Loucy (cell line): ENCODE data around the gene TOGARAM2.

Source experiments
- H2AFZ ChIP-seq: fragments of 200-600 bp; sonication (generic); 2 replicates; pipeline ENCODE4 v1.6.0; 2016; ENCODE audit warnings: antibody characterized with exemption, mild to moderate bottlenecking, low read length, moderate library complexity
- H3F3A ChIP-seq: fragments of 200-600 bp; 2 replicates; pipeline ENCODE4 v1.6.0; 2016; ENCODE audit warnings: antibody characterized with exemption, low read depth, mild to moderate bottlenecking
- H3K27me3 ChIP-seq: fragments of 200-600 bp; sonication (generic); 2 replicates; pipeline ENCODE4 v1.6.1; 2014; ENCODE audit warnings: low read length, mild to moderate bottlenecking; ENCODE audit not compliant: insufficient read depth, poor library complexity, severe bottlenecking
- H3K36me3 ChIP-seq: fragments of 200-600 bp; sonication (generic); 2 replicates; pipeline ENCODE4 v1.6.1; 2016; ENCODE audit warnings: low read length; ENCODE audit not compliant: insufficient read depth
- H3K4me1 ChIP-seq: fragments of 200-600 bp; sonication (generic); 2 replicates; pipeline ENCODE4 v1.5.1; 2014; ENCODE audit warnings: low read length, mild to moderate bottlenecking; ENCODE audit not compliant: insufficient read depth, poor library complexity, severe bottlenecking
- H3K4me2 ChIP-seq: fragments of 200-600 bp; sonication (generic); 2 replicates; pipeline ENCODE4 v1.6.0; 2014; ENCODE audit warnings: antibody characterized with exemption, low read length, low read depth, mild to moderate bottlenecking; ENCODE audit not compliant: poor library complexity, severe bottlenecking
- H3K4me3 ChIP-seq: fragments of 200-600 bp; sonication (generic); 2 replicates; pipeline ENCODE4 v1.5.1; 2014; ENCODE audit warnings: low read length, mild to moderate bottlenecking, mixed read lengths; ENCODE audit not compliant: poor library complexity, severe bottlenecking
- H3K79me2 ChIP-seq: fragments of 200-600 bp; sonication (generic); 2 replicates; pipeline ENCODE4 v1.6.1; 2014; ENCODE audit warnings: low read length; ENCODE audit not compliant: insufficient read depth
- H3K9ac ChIP-seq: fragments of 200-600 bp; sonication (generic); 2 replicates; pipeline ENCODE4 v1.6.0; 2014; ENCODE audit warnings: mild to moderate bottlenecking, low read depth, low read length, moderate library complexity; ENCODE audit not compliant: poor library complexity, severe bottlenecking
- H3K9me2 ChIP-seq: fragments of 200-600 bp; sonication (generic); replicated peaks from 2 replicates; pipeline ENCODE4 v1.6.1; 2016; ENCODE audit warnings: low read depth, low read length, mixed read lengths
- H3K9me3 ChIP-seq: fragments of 200-600 bp; sonication (generic); 2 replicates; pipeline ENCODE4 v1.6.1; 2014; ENCODE audit warnings: mild to moderate bottlenecking, antibody characterized with exemption, low read length, low read depth; ENCODE audit not compliant: insufficient read depth
- H4K20me1 ChIP-seq: fragments of 200-600 bp; sonication (generic); 2 replicates; pipeline ENCODE4 v1.6.0; 2014; ENCODE audit warnings: antibody characterized with exemption, low read length, mild to moderate bottlenecking; ENCODE audit not compliant: insufficient read depth, poor library complexity, severe bottlenecking
- CTCF ChIP-seq: fragments of 200-600 bp; sonication (generic); conservative IDR thresholded peaks from 2 replicates; pipeline ENCODE4 v1.5.1; 2014; ENCODE audit warnings: mild to moderate bottlenecking, antibody characterized with exemption, low read length
- EZH2phosphoT487 ChIP-seq: fragments of 200-600 bp; IDR thresholded peaks from 2 replicates; pipeline ENCODE4 v1.6.1; 2018; ENCODE audit warnings: antibody characterized with exemption, mild to moderate bottlenecking, moderate library complexity, borderline replicate concordance

TOGARAM2 gene

GRCh38 chr2:28956890-28957289, 24.2 kb upstream of the TOGARAM2 start:
- Histone ChIP-seq H3K9me2 (no peaks in the 10 kb centered on the region), H3K9me3 (no peaks in the 10 kb centered on the region), H2AFZ (peak overlapping the region; percentile 57), H3F3A (no peaks in the 10 kb centered on the region), H3K9ac (no peak overlapping the region), H3K27me3 (no peaks in the 10 kb centered on the region), H3K4me2 (peak overlapping the region; percentile 70), H3K79me2 (no peaks in the 10 kb centered on the region), H3K4me3 (peak overlapping the region; percentile 60), H4K20me1 (no peaks in the 10 kb centered on the region), H3K36me3 (no peaks in the 10 kb centered on the region), H3K4me1 (no peaks in the 10 kb centered on the region)
- no peak for TF ChIP-seq EZH2phosphoT487
- peak; percentile 52 for TF ChIP-seq CTCF

GRCh38 chr2:28958689-28959088, 22.4 kb upstream of the TOGARAM2 start:
- Histone ChIP-seq H3K9me3 (no peaks in the 10 kb centered on the region), H4K20me1 (no peaks in the 10 kb centered on the region), H2AFZ (peak overlapping the region; percentile 25; the same call in 1 of the 2 replicates), H3K9me2 (no peaks in the 10 kb centered on the region), H3K36me3 (no peaks in the 10 kb centered on the region), H3K4me3 (no peak overlapping the region), H3K4me1 (no peaks in the 10 kb centered on the region), H3K9ac (no peak overlapping the region), H3K79me2 (no peaks in the 10 kb centered on the region), H3K27me3 (no peaks in the 10 kb centered on the region), H3F3A (no peaks in the 10 kb centered on the region), H3K4me2 (no peak overlapping the region)
- peak; percentile 75 for TF ChIP-seq CTCF
- no peak for TF ChIP-seq EZH2phosphoT487

GRCh38 chr2:28960401-28960800, 20.7 kb upstream of the TOGARAM2 start:
- no peaks in the 10 kb centered on the region for H3K9me3 ChIP-seq
- H3K9me2 ChIP-seq: no peaks in the 10 kb centered on the region
- H4K20me1 ChIP-seq: no peaks in the 10 kb centered on the region
- no peaks in the 10 kb centered on the region for H3K27me3 ChIP-seq
- H3F3A ChIP-seq: no peaks in the 10 kb centered on the region
- H3K4me3 ChIP-seq: no peak overlapping the region
- H2AFZ ChIP-seq: no peak overlapping the region
- no peaks in the 10 kb centered on the region for H3K79me2 ChIP-seq
- H3K4me1 ChIP-seq: no peaks in the 10 kb centered on the region
- TF ChIP-seq EZH2phosphoT487: no peak
- no peak for TF ChIP-seq CTCF
- no peak overlapping the region for H3K9ac ChIP-seq
- no peaks in the 10 kb centered on the region for H3K36me3 ChIP-seq
- H3K4me2 ChIP-seq: no peak overlapping the region
